Psoas muscle (tissue), 8 donors: ENCODE measurements around the gene SIGLEC11. TPM values are rescaled to one million over a fixed set of nuclear protein-coding genes. Genes with fewer than 3 reads are reported as not detected.
A peak's percentile ranks its signal among the peaks of the same experiment; 100 is the strongest.

Source experiments
- ATAC-seq, 4 donors: fragments of 200-7000 bp; cut with Tn5 transposase; one replicate each; pipeline ENCODE4 v1.9.1; 2020; ENCODE audit warnings: moderate library complexity in 3 of 4, mild to moderate bottlenecking in 2 of 4
- DNase-seq, 2 donors: peaks; one replicate each; pipeline ENCODE4 v3.0.0-alpha.2; 2020
- H3K27ac ChIP-seq: fragments of 200-600 bp; one replicate; pipeline ENCODE4 v1.8.0; 2022
- H3K27me3 ChIP-seq, 3 donors: fragments of 200-600 bp in 1 of 3; one replicate each; pipeline versions ENCODE4 v1.6.1 to v1.8.0; 2013 to 2022; ENCODE audit warnings: low read length in 2 of 3, mild to moderate bottlenecking in 2 of 3, moderate library complexity in 1 of 3; ENCODE audit not compliant: insufficient read depth in 3 of 3
- H3K36me3 ChIP-seq, 2 donors: fragments of 200-600 bp in 1 of 2; one replicate each; pipeline versions ENCODE4 v1.6.1 to v1.8.0; 2013 to 2022; ENCODE audit warnings: low read depth in 1 of 2, mild to moderate bottlenecking in 1 of 2, moderate library complexity in 1 of 2; ENCODE audit not compliant: insufficient read depth in 1 of 2
- H3K4me1 ChIP-seq: fragments of 200-600 bp; one replicate; pipeline ENCODE4 v1.8.0; 2022
- H3K4me3 ChIP-seq: fragments of 200-600 bp; one replicate; pipeline ENCODE4 v1.8.0; 2022; ENCODE audit warnings: mild to moderate bottlenecking
- H3K9me3 ChIP-seq: fragments of 200-600 bp; one replicate; pipeline ENCODE4 v1.8.0; 2022
- WGBS, 3 donors: extraction: QIAGEN DNeasy Blood & Tissue Kit; methylation state at CpG; one replicate each; pipeline versions ENCODE4 v1.1.6 to v1.1.7; 2013; 5-methylcytosine and 5-hydroxymethylcytosine counted together
- intact Hi-C, 2 donors: fragments of 100-400 bp; cut with DNase I; formaldehyde crosslinking; loops; one replicate each; pipeline versions ENCODE4 v1.11.0 to v1.14.2; 2022
- polyA plus RNA-seq, 3 donors: library from polyadenylated mRNA; stranded (reverse); fragments of 200-250 nt; gene quantifications; one replicate each; pipeline ENCODE4 v1.2.3, GENCODE V29; 2013
- total RNA-seq, 4 donors: library from RNA; stranded (reverse); fragmentation: NEBNext Ultra II Directional in 2 of 4; extraction: Animal tissue kit (Norgen Biotek cat#: 25700) in 2 of 4; gene quantifications; one replicate each; pipeline versions ENCODE4 v1.2.1 to v1.2.4, GENCODE V29; 2021 to 2023
- TF ChIP-seq, protein P1 (sequence below): fragments of 200-600 bp; IDR thresholded peaks from one replicate; pipeline ENCODE4 v1.8.0; 2022; ENCODE audit warnings: antibody characterized with exemption
- donor health status: healthy with polysubstance abuse.
- donor health status: DM: no; HTN: no; CAD: no; lungs with moderate emphysema.
- donor health status: Bipolar disorder and iron deficiency.
- donor health status: healthy.
- donor health status: DM: yes; HTN: yes; CAD: no.
- donor health status: DM: no; HTN: no; CAD: no.
- donor health status: DM: no; HTN: no; CAD: no.
- donor health status: DM: yes; HTN: yes; CAD: no.

Gene SIGLEC11
- total and polyA plus RNA-seq, 7 donors, result 0.13 to 0.38 (median 0.29) TPM; not detected in 1

DNA sequence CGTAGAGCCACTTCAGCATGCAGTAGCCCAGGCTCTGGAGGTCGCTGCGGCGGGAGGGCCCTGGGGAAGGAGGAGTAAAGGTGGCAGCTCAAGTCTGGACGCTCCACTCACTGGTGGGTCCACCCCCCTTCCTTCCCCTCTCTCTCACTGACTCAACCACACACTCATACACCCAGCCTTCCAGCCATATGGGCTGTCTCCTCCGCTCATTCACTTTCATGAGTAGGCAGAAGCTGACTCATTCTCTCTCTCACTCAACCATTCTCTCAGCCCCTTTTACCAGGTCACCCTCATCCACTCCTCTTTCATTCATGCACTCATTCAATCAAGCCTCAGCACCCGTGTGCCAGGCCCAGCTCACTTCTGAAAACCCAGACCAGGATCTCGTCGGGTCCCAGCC is 27.5 kb upstream of the SIGLEC11 start:
- TF ChIP-seq, protein P1, sequence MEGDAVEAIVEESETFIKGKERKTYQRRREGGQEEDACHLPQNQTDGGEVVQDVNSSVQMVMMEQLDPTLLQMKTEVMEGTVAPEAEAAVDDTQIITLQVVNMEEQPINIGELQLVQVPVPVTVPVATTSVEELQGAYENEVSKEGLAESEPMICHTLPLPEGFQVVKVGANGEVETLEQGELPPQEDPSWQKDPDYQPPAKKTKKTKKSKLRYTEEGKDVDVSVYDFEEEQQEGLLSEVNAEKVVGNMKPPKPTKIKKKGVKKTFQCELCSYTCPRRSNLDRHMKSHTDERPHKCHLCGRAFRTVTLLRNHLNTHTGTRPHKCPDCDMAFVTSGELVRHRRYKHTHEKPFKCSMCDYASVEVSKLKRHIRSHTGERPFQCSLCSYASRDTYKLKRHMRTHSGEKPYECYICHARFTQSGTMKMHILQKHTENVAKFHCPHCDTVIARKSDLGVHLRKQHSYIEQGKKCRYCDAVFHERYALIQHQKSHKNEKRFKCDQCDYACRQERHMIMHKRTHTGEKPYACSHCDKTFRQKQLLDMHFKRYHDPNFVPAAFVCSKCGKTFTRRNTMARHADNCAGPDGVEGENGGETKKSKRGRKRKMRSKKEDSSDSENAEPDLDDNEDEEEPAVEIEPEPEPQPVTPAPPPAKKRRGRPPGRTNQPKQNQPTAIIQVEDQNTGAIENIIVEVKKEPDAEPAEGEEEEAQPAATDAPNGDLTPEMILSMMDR, result no peak
- H3K36me3 ChIP-seq, result peaks cover 0 to 92% of the 10 kb centered on the region in 2 donors
- H3K4me3 ChIP-seq, result no peak overlapping the region
- H3K4me1 ChIP-seq, result no peaks in the 10 kb centered on the region
- H3K27me3 ChIP-seq, result no peaks in the 10 kb centered on the region
- H3K9me3 ChIP-seq, result no peaks in the 10 kb centered on the region
- intact Hi-C loops, result no loop called here
- H3K27ac ChIP-seq, result no peak overlapping the region
- 94 to 95% (median 95%) methylated on average over 9 of the region's 9 CpGs for WGBS, 3 donors
- no peak for DNase-seq
- ATAC-seq, result no peak

DNA sequence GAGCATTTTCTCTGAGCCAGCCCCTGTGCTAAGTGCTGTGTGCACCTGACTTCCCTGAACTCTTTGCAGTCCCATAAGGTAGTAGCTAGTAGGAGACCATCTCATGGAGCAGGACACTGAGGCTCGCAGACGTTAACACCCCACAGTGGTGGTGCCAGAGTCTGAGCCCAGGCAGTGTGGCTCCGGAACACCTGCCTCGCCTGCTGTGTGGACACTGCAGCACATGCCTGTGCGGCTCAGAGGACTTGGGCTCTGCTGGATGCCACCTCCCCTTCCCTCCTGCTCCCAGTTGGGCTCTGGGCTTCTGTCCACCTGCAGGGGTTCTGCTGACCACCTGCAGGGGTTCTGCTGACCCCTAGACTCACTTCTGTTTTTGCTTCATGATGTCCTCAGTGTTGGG is 27.0 kb upstream of the SIGLEC11 start:
- DNase-seq (no peak), ATAC-seq (no peak)
- TF ChIP-seq, protein P1, result no peak
- peaks cover 0 to 87% of the 10 kb centered on the region in 2 donors for H3K36me3 ChIP-seq
- H3K9me3 ChIP-seq, result no peaks in the 10 kb centered on the region
- WGBS, 3 donors, result 93 to 100% (median 98%) methylated on average over 3 to 5 of the region's 5 CpGs
- no peak overlapping the region for H3K27ac ChIP-seq
- H3K4me3 ChIP-seq, result no peak overlapping the region
- intact Hi-C loops, result no loop called here
- no peaks in the 10 kb centered on the region for H3K4me1 ChIP-seq
- H3K27me3 ChIP-seq, result no peaks in the 10 kb centered on the region

DNA sequence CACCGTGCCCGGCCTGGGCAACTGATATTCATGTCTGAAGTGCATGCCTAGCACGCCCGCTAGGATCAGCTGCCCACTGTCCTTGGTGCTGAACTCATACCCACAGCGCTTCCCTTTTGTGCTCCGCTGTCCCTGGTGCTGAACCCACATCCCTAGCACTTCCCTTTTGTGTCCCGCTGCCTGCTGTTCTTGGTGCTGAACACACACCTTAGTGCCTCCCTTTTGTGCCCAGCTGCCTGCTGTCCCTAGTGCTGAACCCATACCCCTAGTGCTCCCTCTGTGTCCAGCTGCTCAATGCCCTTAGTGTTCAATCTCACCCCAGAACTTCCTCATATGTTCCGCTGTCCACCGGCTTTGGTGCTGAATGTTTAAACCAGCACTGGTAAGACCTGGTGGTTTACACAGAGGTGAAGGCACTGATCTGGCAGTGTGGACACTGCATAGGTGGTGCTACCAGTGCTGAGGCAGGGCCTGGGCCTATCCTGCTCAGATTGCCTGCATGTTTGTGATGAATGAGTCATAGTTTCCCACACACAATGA is 26.3 kb upstream of the SIGLEC11 start:
- H3K9me3 ChIP-seq, result no peaks in the 10 kb centered on the region
- H3K4me1 ChIP-seq, result no peaks in the 10 kb centered on the region
- WGBS, 3 donors, result 19 to 21% (median 21%) methylated on average over 9 of the region's 9 CpGs
- no peak overlapping the region for H3K4me3 ChIP-seq
- DNase-seq, result peak; percentile 83 to 88
- H3K27ac ChIP-seq, result no peak overlapping the region
- TF ChIP-seq, protein P1, result no peak
- intact Hi-C loops, result no loop called here
- ATAC-seq, result peak; percentile 69 to 76 (median 73)
- no peaks in the 10 kb centered on the region for H3K27me3 ChIP-seq
- peaks cover 0 to 80% of the 10 kb centered on the region in 2 donors for H3K36me3 ChIP-seq

DNA sequence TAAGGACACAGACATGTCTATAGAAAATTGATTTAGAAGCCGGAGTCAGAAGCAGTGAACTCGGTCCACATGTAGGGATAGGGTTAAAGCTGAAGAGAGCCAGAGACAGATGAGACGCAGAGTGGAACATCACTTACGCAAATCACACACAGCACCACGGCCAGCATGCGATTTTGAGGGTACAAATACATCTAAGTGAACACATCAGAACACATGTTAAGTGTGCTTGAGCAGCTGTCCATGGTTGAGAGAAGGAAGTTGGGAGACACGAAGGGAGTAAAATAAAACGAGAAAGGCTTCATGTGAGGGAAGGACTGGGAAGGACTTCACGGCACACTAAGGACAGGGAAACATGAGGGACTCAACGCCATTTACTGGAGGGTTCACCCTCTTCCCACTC is 25.4 kb upstream of the SIGLEC11 start:
- H3K27me3 ChIP-seq, result no peaks in the 10 kb centered on the region
- intact Hi-C loops, result no loop called here
- no peak overlapping the region for H3K27ac ChIP-seq
- H3K9me3 ChIP-seq, result no peaks in the 10 kb centered on the region
- ATAC-seq, result no peak
- no peak for DNase-seq
- no peak overlapping the region for H3K4me3 ChIP-seq
- H3K36me3 ChIP-seq, result peaks cover 0 to 78% of the 10 kb centered on the region in 2 donors
- TF ChIP-seq, protein P1, result no peak
- no peaks in the 10 kb centered on the region for H3K4me1 ChIP-seq
- WGBS, 3 donors, result 92 to 95% (median 94%) methylated on average over 10 of the region's 10 CpGs

DNA sequence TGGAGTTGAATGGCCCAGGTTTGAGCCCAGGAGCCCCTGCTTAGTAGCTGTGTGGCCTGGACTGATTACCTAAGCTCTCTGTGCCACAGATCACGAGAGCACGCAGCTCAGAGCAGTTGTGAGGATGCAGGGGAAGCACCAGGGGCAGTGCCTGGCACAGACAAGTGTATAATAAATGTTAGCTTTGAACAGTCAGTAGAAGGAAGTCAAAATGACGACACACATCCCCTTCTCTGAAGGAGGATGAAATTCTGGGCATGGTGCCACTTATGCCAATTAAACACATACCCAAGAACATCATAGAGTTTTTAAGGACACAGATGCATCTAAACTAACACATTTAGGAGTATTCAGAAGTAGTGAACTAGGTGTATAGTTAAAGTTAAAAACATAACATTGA is 24.9 kb upstream of the SIGLEC11 start:
- Histone ChIP-seq H3K27me3 (no peaks in the 10 kb centered on the region), H3K9me3 (no peaks in the 10 kb centered on the region), H3K4me1 (no peaks in the 10 kb centered on the region), H3K27ac (no peak overlapping the region), H3K4me3 (no peak overlapping the region), H3K36me3 (peaks cover 0 to 78% of the 10 kb centered on the region in 2 donors)
- intact Hi-C loops, result no loop called here
- 73 to 89% (median 83%) methylated on average over 3 of the region's 3 CpGs for WGBS, 3 donors
- DNase-seq, result no peak
- TF ChIP-seq, protein P1, result no peak
- no peak for ATAC-seq
